ENCODE data around the gene NPAS3. TPM values are rescaled to one million over a fixed set of nuclear protein-coding genes. Genes with fewer than 3 reads are reported as not detected.

NPAS3 gene
- polyA plus RNA-seq, 10 donors: 3.5 to 7.5 (median 5.0) TPM

DNA sequence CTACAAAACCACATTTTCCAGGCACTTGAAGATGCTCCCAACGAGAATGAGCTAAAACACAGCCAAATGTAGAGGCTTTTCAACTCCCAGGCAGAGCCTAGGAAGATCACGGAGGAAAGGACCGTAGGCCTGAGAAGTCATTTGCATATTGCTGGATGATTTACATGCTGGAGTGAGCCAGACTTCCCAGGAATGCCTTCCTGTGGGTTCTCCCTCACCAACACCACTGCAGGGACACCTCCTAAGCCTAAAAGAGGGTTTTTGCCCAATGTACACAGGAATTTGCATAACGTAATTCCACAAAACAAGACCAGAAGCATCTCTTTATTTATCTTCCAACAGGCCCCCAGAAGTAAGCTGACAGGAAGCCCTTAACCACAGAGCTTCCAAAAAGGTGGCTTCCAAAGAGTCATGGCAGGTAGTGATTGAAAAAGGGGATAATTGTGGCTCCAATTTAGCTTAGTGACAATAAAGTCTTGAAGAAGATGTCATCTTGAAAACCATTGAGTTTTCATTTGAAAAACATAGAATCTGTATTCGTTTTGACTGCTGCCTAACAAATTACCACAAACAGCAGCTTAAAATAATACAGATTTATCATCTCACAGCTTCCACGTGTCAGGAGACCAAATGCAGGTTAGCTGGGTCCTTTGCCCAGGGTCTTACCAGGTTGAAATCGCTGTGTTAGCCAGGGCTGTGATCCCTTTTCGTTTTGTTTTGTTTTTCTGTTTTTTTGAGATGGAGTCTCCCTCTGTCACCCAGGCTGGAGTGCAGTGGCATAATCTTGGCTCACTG is 896.0 kb downstream of the NPAS3 start:
- DNase-seq: no peak

- DNase-seq: no peak
Observed at GRCh38 chr14:33835261-33835655, 896.6 kb downstream of the NPAS3 start.

DNA sequence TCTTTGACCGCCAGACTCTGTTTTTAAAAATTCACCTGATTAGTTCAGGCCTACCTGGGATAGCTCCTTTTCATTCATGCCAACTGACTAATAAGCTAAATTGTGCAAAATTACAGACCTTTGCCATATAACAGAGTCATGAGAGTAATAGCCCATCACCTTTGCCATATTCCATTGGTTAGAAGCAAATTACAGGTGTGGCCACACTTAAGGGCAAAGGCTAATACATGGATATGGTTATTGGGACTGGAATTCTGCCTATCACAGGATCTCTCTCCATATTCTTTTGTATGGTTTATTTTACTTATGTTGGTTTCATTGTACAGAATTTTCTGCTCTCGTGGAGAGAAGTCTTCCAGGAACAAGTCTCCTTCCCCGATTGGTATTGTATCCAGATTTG is 897.0 kb downstream of the NPAS3 start:
- DNase-seq: no peak

- no peak for DNase-seq
Observed at GRCh38 chr14:33836203-33836899, 897.7 kb downstream of the NPAS3 start.

DNA sequence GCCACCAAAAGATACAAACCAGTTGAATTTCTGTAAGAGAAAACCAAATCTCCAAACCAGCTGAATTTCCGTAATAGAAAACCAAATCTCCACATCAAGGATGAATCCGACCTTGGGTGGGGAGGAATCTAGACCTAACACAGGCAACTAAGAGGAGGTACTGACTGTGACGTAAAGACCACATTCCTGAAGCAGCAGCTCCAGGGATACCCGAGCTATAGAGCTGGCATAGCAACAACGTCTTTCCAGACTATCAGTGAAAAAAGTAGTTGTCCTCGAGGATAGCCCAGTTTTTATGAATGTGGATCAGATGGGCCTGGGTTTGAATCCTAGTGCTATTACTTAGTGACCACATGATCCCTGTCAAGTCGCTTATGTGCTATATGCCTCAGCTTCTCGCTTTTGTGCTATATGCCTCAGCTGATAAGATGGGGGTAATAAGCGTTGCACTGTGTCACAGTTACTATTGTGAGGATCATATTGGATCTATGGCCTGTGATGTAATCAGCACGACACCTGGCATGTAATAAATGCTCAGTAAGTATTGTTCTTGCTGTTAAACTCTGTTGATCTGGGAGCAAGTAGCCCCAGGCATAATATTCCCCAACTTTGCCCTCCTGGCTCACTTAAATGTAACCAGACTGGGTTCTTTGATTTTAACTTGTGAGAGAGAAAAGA is 898.4 kb downstream of the NPAS3 start:
- DNase-seq: no peak

GRCh38 chr14:33837943-33838683 is 899.4 kb downstream of the NPAS3 start:
- DNase-seq: peak in 1 of 3 donors; percentile 34

- peak; percentile 43 to 74 (median 55) for DNase-seq
Observed at GRCh38 chr14:33839193-33840076, 900.8 kb downstream of the NPAS3 start.

DNA sequence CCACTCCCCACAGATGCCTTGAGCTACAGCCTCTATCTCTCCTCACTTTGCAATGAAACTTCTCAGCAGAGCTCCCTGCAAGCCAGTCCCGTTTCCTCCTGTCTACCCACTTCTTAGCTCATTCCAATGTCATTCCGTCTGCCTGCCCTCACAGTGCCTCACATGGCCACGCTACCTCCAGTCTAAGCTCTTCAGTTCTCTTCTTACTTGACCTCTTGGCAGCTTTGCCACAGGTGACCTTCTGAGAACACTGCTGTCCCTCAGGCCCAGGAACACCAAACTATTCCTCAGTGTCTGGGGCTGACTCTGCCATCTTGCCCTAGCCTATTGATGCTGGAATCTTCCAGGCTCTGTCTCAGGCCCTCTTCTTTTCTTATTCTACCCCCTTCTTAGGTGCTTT is 902.1 kb downstream of the NPAS3 start:
- DNase-seq: no peak

DNA sequence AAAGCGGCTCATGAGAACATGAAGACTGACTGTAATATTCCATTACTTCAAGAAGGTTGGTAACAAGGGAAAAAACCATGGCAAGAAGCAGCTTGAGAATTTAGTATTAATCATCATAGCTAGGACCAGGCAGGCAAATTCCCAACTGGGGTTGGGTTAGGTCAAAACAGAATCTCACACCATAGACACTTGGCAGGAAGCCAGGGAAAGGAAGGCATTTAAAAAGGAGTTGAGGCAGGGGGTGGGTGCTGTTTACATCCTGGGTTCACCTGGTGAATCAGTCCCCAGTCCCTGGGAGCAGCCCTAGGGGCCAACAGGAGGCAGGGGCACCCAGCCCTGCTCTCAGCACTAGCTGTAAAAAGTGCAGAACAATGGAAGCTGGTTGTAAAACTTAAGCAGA is 903.6 kb downstream of the NPAS3 start:
- no peak for DNase-seq

GRCh38 chr14:33844118-33844517 is 905.4 kb downstream of the NPAS3 start:
- DNase-seq: no peak

DNA sequence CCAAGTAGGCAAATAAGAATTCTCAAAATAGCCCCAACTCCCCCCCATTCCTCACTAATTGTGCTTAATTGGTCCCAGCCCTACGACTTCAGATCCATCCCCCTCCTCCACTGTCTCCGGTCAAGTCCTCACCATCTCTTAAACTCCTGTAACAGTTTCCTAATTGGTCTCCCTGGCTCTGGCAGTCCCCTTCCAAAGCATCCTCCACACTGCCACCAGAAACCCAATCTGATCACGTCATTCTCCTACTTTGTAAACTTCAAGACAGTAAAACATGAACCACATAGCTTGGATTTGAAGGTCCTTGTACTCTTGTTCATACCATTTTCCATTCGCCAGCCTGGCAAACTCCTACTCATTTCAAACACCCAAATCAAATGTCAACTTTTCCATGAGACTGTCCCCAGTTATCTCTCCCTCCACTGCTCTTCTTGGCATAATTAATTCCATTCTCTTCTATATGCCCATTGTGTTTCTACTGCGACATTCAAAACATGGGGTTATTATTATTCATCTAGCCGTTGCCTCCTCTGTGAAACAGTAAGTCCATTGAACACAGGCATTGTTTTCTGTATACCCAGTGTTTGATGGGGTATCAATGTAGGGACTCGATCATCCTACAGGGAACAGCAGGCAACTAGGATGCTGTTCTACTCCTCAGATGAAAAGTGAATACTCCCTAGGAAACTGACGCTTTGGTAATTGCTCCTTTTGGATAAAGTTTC is 907.6 kb downstream of the NPAS3 start:
- DNase-seq: no peak

DNA sequence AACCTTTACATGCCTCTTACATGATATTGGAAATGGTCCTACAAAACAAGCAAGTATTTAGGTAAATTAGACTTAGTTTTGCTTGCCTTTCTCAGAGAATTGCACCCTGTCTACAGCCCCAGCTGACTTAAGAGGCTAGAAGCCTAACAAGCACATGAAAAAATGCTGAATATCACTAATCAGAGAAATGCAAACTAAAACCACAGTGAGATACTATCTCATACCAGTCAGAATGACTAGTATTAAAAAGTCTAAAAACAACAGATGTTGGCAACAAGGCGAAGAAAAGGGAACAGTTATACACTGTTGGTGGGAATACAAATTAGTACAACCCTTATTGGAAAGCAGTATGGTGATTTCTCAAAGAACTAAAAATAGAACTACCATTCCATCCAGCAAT is 908.4 kb downstream of the NPAS3 start:
- no peak for DNase-seq

DNA sequence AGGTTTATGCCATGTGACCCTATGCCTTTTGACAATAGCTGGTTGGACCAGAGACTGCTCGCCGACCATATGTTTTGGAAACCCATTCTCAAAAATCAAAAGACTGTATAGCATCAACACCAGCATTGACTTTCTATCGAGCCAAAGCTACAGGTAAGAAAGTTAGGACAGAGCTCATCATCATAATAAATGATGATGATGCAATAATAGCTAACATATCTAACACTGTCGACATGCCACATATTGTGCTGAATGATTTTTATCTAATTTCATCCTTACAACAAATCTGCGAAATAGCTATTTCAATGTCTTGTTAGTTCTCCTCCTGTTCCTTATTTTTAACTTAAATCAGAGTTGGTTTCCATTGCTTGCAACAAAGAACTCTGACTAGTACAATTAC is 909.3 kb downstream of the NPAS3 start:
- DNase-seq: no peak

- peak in 2 of 3 donors; percentile 12 to 35 for DNase-seq
Observed at GRCh38 chr14:33848706-33849454, 910.2 kb downstream of the NPAS3 start.

DNA sequence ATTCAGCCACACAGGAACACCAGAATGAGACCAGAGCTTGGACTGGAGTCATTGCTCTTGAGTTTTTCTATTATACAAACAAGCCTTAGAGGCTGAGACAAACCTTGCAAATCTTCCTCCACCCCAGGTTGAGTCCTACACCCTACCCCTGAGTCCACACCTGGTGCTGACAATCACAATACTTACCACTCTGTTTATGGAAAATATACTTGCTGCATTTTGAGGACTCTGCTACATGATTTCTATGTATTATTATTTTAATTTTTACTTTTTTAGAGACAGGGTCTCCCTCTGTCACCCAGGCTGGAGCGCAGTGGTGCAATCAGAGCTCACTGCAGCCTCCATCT is 910.7 kb downstream of the NPAS3 start:
- DNase-seq: no peak

DNA sequence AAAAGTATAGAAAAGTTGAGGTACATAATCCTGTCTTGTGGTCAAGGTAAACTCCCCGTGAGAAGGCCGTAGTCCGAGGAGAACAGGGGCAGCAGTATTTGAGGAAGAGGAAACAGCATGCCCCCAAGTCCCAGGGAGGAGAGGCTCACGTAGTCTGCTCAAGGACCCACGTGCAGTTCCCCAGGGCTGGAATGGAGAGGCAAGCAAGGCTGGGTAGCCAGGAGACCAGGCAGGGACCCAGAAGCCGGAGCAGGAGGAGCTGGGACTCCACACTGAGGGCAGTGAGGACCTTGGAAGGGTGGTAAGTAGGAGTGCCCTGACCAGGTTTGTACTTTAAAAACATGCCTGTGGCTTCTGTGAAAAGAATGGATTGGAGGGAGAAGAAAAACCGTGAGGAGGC is 912.1 kb downstream of the NPAS3 start:
- no peak for DNase-seq

DNA sequence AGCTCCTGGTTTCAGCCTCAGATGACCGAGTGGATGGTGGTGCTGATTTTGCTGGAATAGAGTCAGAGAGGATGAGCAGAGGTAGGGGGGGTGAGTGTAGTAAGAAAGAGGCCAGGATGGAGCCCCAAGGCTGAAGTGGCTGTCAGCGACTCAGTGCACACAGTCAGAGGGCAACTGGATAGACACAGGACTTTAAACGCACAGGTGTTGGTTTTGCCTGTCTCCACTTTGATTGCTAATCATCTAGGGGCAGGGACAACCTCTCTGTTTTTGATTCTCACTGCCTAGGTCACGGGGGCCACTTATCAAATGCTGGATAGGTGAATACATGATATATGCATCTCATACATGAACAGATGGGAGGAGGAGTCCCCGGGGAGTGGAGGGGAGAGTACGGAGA is 912.7 kb downstream of the NPAS3 start:
- DNase-seq: no peak

- DNase-seq: no peak
Observed at GRCh38 chr14:33851931-33852330, 913.3 kb downstream of the NPAS3 start.

Measured in muscle of back (tissue), 11 donors.